HCT116 (cell line): ENCODE measurements around the gene PFDN5.

ENCODE experiments used
- CEBPB ChIP-seq: IDR thresholded peaks from 2 replicates; pipeline ENCODE4 v1.6.1; 2012; ENCODE audit warnings: low read depth
- EZH2 ChIP-seq: fragments of 200-600 bp; sonication (generic); IDR thresholded peaks from 2 replicates; pipeline ENCODE4 v1.6.1; 2017; ENCODE audit warnings: antibody characterized with exemption, mixed run types
- EZH2phosphoT487 ChIP-seq: fragments of 200-600 bp; IDR thresholded peaks from 2 replicates; pipeline ENCODE4 v1.6.1; 2018; ENCODE audit warnings: antibody characterized with exemption, borderline replicate concordance
- POLR2A ChIP-seq: IDR thresholded peaks from 2 replicates; pipeline ENCODE4 v1.7.0; 2011; ENCODE audit warnings: borderline replicate concordance; ENCODE audit not compliant: insufficient read depth, insufficient read length; ENCODE audit errors: extremely low read depth
- RAD21 ChIP-seq: IDR thresholded peaks from 2 replicates; pipeline ENCODE4 v1.6.1; 2012; ENCODE audit warnings: low read depth, mild to moderate bottlenecking
- REST ChIP-seq: IDR thresholded peaks from 2 replicates; pipeline ENCODE4 v1.6.1; 2012; ENCODE audit warnings: low read depth
- SIN3A ChIP-seq: IDR thresholded peaks from 2 replicates; pipeline ENCODE4 v1.6.1; 2012; ENCODE audit warnings: low read depth
- SRF ChIP-seq: IDR thresholded peaks from 2 replicates; pipeline ENCODE4 v1.6.1; 2012; ENCODE audit warnings: low read depth
- YY1 ChIP-seq: IDR thresholded peaks from 2 replicates; pipeline ENCODE4 v1.6.1; 2011; ENCODE audit warnings: low read length, low read depth, moderate library complexity, mild to moderate bottlenecking; ENCODE audit not compliant: insufficient replicate concordance; ENCODE audit errors: extremely low read depth
- ZFX ChIP-seq: fragments of 450-650 bp; IDR thresholded peaks from 2 replicates; pipeline ENCODE4 v1.6.1; 2017
- TF ChIP-seq, protein P1 (sequence below), 3 experiments: fragments of 200-600 bp in 1 of 3; sonication (generic) in 1 of 3; IDR thresholded peaks in 2 of 3; conservative IDR thresholded peaks in 1 of 3; 2 replicates each; pipeline ENCODE4 v1.5.1; 2012 to 2017; ENCODE audit warnings: low read depth in 2 of 3, low read length in 2 of 3, antibody characterized with exemption in 1 of 3, borderline replicate concordance in 1 of 3, control low read depth in 1 of 3, mild to moderate bottlenecking in 1 of 3, mixed read lengths in 1 of 3, mixed run types in 1 of 3, moderate library complexity in 1 of 3; ENCODE audit not compliant: insufficient read depth in 1 of 3
- TF ChIP-seq, protein P2 (sequence below): IDR thresholded peaks from 2 replicates; pipeline ENCODE4 v1.6.1; 2012

DNA sequence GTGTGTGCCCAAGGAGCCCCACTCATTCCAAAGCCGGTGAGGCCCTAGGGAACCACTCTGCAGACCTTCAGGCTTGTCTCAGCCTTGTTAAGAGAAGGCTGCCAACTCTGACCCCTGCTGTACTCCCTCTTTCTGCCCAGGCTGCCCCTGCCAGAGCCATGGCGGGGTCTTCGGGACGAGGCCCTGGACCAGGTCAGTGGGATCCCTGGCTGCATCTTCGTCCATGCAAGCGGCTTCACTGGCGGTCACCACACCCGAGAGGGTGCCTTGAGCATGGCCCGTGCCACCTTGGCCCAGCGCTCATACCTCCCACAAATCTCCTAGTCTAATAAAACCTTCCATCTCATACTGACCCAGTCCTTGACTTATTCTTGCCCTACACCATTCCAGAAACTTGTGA, 11.5 kb downstream of the PFDN5 start:
- TF ChIP-seq, protein P1, sequence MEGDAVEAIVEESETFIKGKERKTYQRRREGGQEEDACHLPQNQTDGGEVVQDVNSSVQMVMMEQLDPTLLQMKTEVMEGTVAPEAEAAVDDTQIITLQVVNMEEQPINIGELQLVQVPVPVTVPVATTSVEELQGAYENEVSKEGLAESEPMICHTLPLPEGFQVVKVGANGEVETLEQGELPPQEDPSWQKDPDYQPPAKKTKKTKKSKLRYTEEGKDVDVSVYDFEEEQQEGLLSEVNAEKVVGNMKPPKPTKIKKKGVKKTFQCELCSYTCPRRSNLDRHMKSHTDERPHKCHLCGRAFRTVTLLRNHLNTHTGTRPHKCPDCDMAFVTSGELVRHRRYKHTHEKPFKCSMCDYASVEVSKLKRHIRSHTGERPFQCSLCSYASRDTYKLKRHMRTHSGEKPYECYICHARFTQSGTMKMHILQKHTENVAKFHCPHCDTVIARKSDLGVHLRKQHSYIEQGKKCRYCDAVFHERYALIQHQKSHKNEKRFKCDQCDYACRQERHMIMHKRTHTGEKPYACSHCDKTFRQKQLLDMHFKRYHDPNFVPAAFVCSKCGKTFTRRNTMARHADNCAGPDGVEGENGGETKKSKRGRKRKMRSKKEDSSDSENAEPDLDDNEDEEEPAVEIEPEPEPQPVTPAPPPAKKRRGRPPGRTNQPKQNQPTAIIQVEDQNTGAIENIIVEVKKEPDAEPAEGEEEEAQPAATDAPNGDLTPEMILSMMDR (IDR thresholded peaks at IDR 0.05 in 2 of 3, conservative IDR thresholded peaks at IDR 0.05 in 1 of 3; ENCODE audit: borderline replicate concordance in 1 of 3, insufficient read depth in 1 of 3, low read depth in 2 of 3, low read length in 2 of 3): no peak
- TF ChIP-seq ZFX (no peak), EZH2 (no peak), CEBPB (no peak), RAD21 (no peak), POLR2A (no peak), SIN3A (no peak), YY1 (no peak), EZH2phosphoT487 (no peak), REST (no peak), SRF (no peak)
- TF ChIP-seq, protein P2, sequence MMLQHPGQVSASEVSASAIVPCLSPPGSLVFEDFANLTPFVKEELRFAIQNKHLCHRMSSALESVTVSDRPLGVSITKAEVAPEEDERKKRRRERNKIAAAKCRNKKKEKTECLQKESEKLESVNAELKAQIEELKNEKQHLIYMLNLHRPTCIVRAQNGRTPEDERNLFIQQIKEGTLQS: no peak
